AG04449 (cell line): Measurements from ENCODE around the gene GBGT1.
"Not testable (repeated sequence)": the region's sequence is repeated elsewhere in the genome, so short reads cannot be mapped to it uniquely, and the experiment has no call there.

Experiments used
- CTCF ChIA-PET: fragments of 350-600 bp; formaldehyde crosslinking; extraction: SDS; loops from one replicate; lab custom pipeline; 2021; ENCODE audit warnings: antibody characterized with exemption; lab: Yijun Ruan, JAX
- POLR2A ChIA-PET: fragments of 400-600, 350-600 bp; formaldehyde crosslinking; extraction: SDS; loops from one replicate; lab custom pipeline; 2020; ENCODE audit warnings: antibody characterized with exemption, inconsistent platforms; lab: Yijun Ruan, JAX
- DNase-seq: peaks from one replicate; pipeline ENCODE4 v3.0.0-alpha.2; 2010; ENCODE audit warnings: low read depth, low spot score
- H3K4me3 ChIP-seq: 2 replicates; pipeline ENCODE4 v1.5.1; 2011; ENCODE audit warnings: low read depth, mild to moderate bottlenecking, control low read depth, low read length
- TF ChIP-seq, protein P1 (sequence below): IDR thresholded peaks from one replicate; pipeline ENCODE4 v1.5.1; 2011; ENCODE audit warnings: mild to moderate bottlenecking, moderate library complexity, low read length, control low read depth, inconsistent platforms; ENCODE audit not compliant: insufficient read depth; ENCODE audit errors: missing control alignments

Gene GBGT1

DNA sequence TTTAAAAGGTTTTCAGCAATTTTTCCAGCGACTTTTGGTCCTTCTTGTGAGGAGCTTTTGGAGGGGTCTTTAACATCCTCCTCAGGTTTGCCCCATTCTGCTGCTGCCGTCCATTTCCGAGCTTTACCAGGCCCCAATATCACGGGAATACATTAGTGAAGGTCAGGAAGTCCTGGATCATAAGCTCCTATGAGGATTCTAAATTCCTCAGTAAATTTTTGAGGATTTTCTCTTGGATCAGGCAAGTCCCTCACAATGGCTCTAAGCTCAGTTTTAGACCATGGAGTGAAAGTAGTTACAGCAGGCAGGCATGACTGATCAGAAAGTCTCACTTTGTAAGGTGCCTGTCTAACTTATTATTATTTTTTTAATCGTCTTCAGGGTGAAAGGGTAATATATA is 17.2 kb upstream of the GBGT1 start:
- POLR2A ChIA-PET = no interaction called here
- DNase-seq = no peak
- no peak overlapping the region for H3K4me3 ChIP-seq
- TF ChIP-seq, protein P1, sequence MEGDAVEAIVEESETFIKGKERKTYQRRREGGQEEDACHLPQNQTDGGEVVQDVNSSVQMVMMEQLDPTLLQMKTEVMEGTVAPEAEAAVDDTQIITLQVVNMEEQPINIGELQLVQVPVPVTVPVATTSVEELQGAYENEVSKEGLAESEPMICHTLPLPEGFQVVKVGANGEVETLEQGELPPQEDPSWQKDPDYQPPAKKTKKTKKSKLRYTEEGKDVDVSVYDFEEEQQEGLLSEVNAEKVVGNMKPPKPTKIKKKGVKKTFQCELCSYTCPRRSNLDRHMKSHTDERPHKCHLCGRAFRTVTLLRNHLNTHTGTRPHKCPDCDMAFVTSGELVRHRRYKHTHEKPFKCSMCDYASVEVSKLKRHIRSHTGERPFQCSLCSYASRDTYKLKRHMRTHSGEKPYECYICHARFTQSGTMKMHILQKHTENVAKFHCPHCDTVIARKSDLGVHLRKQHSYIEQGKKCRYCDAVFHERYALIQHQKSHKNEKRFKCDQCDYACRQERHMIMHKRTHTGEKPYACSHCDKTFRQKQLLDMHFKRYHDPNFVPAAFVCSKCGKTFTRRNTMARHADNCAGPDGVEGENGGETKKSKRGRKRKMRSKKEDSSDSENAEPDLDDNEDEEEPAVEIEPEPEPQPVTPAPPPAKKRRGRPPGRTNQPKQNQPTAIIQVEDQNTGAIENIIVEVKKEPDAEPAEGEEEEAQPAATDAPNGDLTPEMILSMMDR = no peak
- CTCF ChIA-PET = interaction anchor here (0.9 to 10.9 kb wide), 25 partner anchors 7 to 306 kb away, joined by 3 to 112 read pairs (median 4); partner anchors contain the start of gene SLC2A6

DNA sequence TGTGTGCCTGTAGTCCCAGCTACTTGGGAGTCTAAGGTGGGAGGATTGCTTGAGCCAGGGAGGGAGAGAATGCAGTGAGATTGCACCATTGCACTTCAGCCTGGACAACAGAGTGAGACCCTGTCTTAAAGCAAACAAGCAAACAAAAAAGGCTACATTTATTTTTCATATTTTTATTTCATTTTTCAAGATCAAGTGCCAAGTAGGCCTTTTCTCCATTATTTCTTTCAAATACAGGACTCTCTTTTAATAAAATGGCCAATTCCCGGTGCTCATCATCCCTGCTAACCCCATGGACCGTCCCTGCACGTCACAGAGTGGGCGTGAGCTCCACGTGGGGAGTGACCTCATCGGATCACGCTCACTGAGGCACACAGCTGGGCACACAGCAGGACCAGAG is 9.3 kb upstream of the GBGT1 start:
- CTCF ChIA-PET = interaction anchor here (0.7 to 10.9 kb wide), 5 partner anchors 9 to 27 kb away, joined by 3 to 112 read pairs (median 4); no protein-coding TSS in a partner anchor

DNA sequence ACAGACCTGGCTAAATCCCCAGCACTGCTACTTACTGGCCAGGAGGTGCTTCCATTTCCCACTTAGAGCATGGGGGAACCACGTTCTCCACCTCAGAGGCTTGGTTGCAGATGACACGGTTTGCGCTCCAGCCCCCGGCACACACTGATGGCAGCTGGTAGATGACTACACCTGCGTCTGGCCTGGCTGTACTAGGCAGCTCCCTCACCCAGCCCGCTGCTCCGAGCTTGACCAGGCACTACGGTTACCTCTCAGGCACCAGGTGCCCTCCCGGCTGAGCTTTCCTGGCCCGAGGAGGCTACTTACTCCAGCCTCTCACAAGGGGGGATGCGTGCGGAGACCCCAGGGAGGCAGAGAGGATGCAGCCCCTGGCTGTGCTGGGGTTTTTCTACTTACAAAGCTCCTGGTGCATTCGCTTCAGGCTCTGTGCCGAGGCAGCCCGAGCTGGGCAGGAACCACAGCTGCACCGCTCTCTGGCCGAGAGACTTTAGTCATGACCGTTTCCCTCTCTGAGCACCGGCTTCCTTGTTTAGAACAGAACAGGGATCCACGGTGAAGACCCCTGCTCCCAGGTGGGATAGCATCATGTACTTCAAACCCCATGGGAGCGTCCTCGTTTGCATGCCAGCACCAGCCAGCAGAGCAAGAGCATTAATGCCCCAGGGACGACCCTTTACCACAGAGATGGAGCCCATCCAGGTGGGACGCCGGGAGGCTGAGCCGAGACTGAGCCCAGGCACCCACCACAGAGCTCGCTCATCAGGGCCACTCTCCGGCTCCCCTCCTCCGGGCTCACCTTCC is 7.6 kb upstream of the GBGT1 start:
- H3K4me3 ChIP-seq = no peak overlapping the region
- POLR2A ChIA-PET = no interaction called here
- TF ChIP-seq, protein P1 = no peak
- CTCF ChIA-PET = interaction anchor here (0.6 to 10.9 kb wide), 4 partner anchors 10 to 24 kb away, joined by 3 to 112 read pairs (median 10); no protein-coding TSS in a partner anchor
- DNase-seq = no peak

More for the DNA sequence above, 9.3 kb upstream of the GBGT1 start:
- POLR2A ChIA-PET = no interaction called here
- no peak for DNase-seq
- no peak overlapping the region for H3K4me3 ChIP-seq
- TF ChIP-seq, protein P1 = no peak

DNA sequence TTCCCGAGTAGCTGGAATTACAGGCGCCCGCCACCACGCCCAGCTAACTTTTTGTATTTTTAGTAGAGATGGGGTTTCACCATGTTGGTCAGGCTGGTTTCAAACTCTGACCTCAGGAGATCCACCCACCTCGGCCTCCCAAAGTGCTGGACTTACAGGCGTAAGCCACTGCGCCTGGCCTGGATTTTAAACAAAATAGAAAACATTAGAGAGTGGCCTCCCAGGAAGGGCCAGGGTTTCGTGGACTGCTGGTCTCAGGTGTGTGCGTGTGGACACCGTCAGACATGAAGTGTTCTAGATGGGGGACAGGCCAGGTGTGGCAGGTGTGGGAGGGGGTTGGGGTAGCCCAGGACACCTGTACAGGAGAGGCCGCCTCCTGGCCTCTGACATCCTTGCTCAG is 7.0 kb upstream of the GBGT1 start:
- CTCF ChIA-PET = interaction anchor here (0.6 to 10.9 kb wide), 5 partner anchors 10 to 23 kb away, joined by 3 to 112 read pairs (median 5); no protein-coding TSS in a partner anchor
- TF ChIP-seq, protein P1 = no peak
- DNase-seq = no peak
- POLR2A ChIA-PET = no interaction called here
- no peak overlapping the region for H3K4me3 ChIP-seq

DNA sequence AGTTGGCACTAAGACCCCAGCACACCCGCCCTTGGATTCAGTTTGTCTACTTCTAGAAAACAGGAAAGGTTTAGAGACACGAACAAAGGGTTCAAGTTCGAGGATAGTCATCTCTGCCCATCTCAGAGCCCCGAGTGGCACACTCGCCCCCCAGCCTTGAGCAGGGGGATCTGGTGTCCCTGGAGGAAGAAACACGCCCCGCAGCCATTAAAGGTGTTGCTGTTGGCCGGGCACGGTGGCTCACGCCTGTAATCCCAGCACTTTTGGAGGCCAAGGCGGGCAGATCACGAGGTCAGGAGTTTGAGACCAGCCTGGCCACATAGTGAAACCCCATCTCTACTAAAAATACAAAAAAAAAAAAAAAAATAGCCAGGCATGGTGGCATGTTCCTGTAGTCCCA is 6.0 kb upstream of the GBGT1 start:
- CTCF ChIA-PET = interaction anchor here (1.1 kb wide), 1 partner anchor 11 kb away, joined by 5 read pairs; no protein-coding TSS in a partner anchor
- POLR2A ChIA-PET, DNase-seq, H3K4me3 ChIP-seq: not testable (repeated sequence)

DNA sequence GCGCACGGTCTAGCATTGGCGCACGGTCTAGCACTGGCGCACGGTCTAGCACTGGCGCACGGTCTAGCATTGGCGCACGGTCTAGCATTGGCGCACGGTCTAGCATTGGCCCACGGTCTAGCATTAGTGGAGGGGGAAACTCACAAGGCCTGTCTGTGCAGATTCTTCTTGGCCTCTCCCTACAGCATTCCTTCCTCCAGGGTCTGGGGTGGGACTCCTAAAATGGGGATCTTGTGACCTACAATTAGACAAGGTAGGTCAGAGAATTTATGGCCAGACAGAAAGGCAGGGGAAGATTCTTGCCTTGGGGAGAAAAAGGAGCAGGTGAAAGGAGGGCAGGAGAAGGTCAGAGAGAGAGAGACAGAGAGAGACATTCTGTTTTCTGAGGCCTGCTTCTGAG is 5.4 kb upstream of the GBGT1 start:
- no peak for DNase-seq
- H3K4me3 ChIP-seq = no peak overlapping the region
- ChIA-PET POLR2A (no interaction called here), CTCF (interaction anchor here (1.0 kb wide), 1 partner anchor 10 kb away, joined by 4 read pairs; no protein-coding TSS in a partner anchor)
- TF ChIP-seq, protein P1 = no peak
